SKM-1 (cell line): ENCODE results near the gene ASCC3.
"Not testable (repeated sequence)": the region's sequence is repeated elsewhere in the genome, so short reads cannot be mapped to it uniquely, and the experiment has no call there.

Experiments
- DNase-seq: peaks from one replicate; lab custom pipeline; 2025; ENCODE audit not compliant: unreplicated experiment; lab: John Stamatoyannopoulos, UW

ASCC3 gene

GRCh38 chr6:100665041-100665380, 216.1 kb downstream of the ASCC3 start:
- DNase-seq, result no peak

GRCh38 chr6:100664274-100665040, 216.7 kb downstream of the ASCC3 start:
- DNase-seq, result no peak

- DNase-seq, result no peak
Observed at GRCh38 chr6:100663219-100663863, 217.8 kb downstream of the ASCC3 start.

- no peak for DNase-seq
Observed at GRCh38 chr6:100662264-100662663, 218.9 kb downstream of the ASCC3 start.

DNA sequence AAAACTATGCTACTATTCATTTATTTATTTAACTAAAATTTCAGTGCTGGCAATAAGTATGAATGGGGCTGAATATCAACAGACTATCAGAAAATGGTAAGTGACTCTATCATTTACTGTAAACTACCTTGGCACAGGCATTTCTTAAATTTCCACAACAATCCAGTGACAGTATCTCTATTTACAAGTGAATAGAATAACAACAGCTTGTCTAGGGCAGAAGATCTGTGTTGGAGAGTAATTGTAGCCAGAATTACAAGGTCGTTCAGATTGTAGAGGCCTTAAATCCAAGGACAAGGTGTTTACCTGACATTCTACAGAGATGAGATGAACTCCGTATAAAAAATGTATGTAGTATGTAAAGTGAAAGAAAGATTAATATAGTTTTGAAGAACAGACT, 222.6 kb downstream of the ASCC3 start:
- no peak for DNase-seq

GRCh38 chr6:100657678-100658330, 223.3 kb downstream of the ASCC3 start:
- no peak for DNase-seq

DNA sequence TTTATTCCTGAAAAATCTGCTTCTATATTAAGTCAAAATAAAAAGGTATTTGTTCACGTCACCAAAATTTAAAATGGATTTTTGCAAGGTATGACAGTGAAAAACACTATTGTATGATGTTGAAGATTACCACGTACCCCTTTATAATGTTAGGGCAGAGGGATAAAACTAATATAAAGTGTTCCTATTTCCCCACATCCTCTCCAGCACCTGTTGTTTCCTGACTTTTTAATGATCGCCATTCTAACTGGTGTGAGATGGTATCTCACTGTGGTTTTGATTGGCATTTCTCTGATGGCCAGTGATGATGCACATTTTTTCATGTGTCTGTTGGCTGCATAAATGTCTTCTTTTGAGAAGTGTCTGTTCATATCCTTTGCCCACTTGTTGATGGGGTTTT, 240.0 kb downstream of the ASCC3 start:
- not testable (repeated sequence) for DNase-seq

- DNase-seq, result no peak
Observed at GRCh38 chr6:100633096-100633777, 247.9 kb downstream of the ASCC3 start.

GRCh38 chr6:100630536-100630935, 250.6 kb downstream of the ASCC3 start:
- DNase-seq, result no peak

DNA sequence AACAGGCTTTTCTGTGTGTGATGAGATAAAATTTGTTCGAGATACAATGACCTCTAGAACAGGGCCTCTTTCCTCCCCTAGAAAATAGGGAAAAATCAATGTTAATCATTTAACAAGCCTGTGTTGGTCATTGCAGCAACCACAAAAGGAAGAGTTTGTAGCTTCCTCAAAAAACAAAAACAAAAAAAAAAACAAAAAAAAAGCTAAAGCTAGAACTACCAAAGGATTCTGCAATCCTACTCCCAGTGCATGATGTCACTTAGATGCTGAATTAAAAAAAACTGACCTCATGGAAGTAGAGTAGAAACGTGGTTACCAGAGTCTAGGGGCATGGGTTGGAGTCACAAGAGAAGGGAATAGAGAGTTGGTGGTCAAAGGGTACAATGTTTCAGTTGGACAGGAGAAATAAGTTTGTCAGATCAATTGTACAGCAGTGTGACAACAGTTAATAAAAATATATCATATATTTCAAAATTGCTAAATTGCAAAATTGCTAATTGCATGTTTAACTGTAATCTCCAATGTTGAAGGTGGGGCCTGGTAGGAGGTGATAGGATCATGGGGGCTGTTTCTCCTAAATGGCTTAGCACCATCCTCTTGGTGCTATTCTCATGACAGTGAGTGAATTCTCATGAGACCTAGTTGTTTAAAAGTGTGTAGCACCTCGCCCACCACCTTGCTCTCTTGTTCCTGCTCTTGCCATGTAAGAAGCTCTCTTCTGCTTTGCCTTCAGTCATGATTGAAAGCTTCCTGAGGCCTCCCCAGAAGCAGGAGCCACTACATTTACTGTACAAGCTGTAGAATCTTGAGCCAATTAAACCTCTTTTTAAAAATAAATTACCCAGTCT, 253.0 kb downstream of the ASCC3 start:
- no peak for DNase-seq

GRCh38 chr6:100626721-100627120, 254.4 kb downstream of the ASCC3 start:
- DNase-seq, result no peak

GRCh38 chr6:100622907-100623692, 258.0 kb downstream of the ASCC3 start:
- no peak for DNase-seq

- no peak for DNase-seq
Observed at GRCh38 chr6:100620085-100620840, 260.9 kb downstream of the ASCC3 start.

DNA sequence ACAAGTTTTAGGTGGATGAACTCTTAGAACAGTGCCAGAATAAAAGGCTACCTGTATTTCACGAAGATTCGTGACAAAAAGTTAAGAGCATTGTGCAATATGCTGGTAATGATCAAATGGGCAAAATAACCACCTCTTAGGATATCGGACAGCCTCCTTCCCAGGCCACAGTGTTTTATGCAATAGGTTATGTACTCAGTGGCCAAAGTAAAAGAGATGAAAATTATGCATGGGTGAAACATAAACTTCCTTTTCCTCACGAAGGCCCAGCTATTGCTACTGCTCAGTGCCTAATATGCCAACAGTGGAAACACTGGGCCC, 262.8 kb downstream of the ASCC3 start:
- no peak for DNase-seq

DNA sequence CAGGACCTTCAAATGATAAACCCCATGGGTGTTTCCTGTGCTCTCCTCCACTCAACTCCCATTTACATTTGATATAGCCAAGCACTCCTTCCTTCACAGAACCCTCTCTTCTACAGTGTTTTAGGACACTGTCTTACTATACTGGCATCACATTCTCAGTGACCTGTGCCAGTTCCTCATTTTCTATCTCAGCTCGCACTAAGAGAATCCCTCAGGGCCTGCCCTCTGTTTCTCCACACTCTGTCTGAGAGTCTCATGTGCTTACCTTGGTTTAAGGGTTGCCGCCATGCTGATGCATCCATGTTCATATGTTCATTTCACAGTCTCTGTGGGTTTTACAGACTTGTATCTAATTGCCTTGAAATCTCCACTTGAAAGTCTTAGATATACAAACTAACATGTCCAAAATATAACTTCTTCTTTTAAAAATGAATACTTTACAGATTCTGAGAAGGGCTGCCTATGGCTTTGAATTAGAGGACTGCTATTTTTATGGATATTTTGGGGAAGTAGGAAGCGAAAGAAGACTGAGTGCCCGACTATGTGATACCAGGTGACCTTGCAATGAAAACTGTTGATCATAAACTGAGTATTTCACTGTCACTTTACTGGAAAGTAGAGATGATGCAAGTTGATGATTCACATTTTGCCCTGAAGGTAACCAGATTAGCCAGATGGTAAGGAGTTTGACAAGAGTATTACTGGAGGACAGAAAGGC, 263.3 kb downstream of the ASCC3 start:
- DNase-seq, result no peak

- no peak for DNase-seq
Observed at GRCh38 chr6:100614933-100615332, 266.2 kb downstream of the ASCC3 start.

GRCh38 chr6:100614386-100614785, 266.7 kb downstream of the ASCC3 start:
- no peak for DNase-seq

GRCh38 chr6:100613656-100614055, 267.5 kb downstream of the ASCC3 start:
- DNase-seq, result no peak

- no peak for DNase-seq
Observed at GRCh38 chr6:100612094-100612493, 269.0 kb downstream of the ASCC3 start.
